Islet precursor cell (in vitro differentiated cells): ENCODE results near the gene SLC15A4.

ENCODE experiments used
- DNase-seq: peaks from one replicate; pipeline ENCODE4 v3.0.0-alpha.2; 2018

The SLC15A4 gene

DNA sequence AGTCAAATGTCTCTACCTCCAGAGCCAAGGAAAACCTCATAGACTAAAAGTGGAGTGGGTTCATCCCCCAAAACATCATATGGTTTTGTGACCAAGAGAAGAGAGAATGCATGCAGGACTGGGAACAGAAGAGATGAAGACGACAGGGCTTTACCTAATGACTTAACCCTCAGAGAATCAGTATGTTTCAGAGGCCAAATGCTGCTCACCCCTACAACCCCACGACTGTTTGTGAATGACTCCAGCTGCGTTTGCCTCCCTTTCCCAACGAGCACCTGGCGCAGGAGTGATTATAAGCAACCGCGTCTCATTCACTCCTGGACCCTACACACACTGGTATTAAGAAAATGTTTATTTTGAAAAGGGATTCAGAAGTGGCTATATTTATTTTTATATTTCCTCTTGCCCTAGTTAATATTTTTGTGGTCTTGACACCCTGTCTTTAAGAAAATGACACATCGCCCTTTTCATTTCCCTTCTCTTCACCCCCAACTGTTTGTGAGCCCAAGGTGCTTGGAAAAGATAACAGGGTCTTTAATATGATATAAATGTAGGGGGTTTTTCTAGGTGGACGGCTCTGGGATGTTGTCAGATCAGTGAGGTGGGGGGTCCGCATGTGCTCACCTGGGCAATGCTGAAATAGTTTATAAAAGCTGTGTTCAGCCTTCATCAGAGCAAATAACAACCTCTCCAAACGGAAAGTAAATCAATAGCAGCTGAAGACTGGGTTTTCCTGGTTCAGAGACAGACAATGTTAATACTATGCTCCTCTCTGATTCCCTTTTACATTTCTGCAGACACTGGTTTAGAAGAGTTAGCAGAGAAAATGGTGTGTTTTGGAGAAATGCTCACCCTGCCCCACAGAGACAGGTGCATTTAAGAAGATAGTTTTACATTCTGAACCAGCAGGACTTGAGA lies 77.7 kb downstream of the SLC15A4 start:
- no peak for DNase-seq

DNA sequence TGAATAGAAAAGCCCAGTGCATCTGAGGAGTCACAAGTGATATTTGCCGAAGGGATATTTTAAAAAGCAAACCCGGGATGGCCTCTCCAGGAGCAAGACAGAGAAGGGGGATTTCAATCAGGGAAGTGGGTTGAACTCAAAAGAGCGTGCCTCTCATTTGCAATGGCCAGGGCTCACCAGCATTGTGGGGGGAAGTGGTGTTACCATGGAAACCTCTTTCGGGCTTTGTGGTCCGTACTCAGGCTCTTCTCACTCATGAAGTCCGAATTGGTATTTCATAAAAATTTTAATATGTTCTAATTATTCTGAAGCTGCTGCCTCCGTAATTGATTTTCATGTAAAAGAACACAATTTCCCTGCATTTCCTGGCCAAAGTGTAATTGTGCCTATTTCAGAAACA lies 79.8 kb downstream of the SLC15A4 start:
- DNase-seq, result no peak
